GM12873 (cell line): ENCODE measurements around the gene NIP7.

Experiments used
- CTCF ChIP-seq: IDR thresholded peaks from 2 replicates; pipeline ENCODE4 v1.5.1; 2012; ENCODE audit warnings: low read depth, mild to moderate bottlenecking, moderate library complexity, low read length, control low read depth; ENCODE audit not compliant: insufficient read depth; ENCODE audit errors: missing control alignments

Gene NIP7

GRCh38 chr16:69368866-69369265 is 29.3 kb downstream of the NIP7 start:
- TF ChIP-seq CTCF: no peak

- TF ChIP-seq CTCF: no peak
Observed at GRCh38 chr16:69371564-69371963, 32.0 kb downstream of the NIP7 start.

GRCh38 chr16:69373019-69373418 is 33.4 kb downstream of the NIP7 start:
- TF ChIP-seq CTCF: no peak

GRCh38 chr16:69376393-69377059 is 37.0 kb downstream of the NIP7 start:
- TF ChIP-seq CTCF: no peak

GRCh38 chr16:69378036-69378435 is 38.5 kb downstream of the NIP7 start:
- TF ChIP-seq CTCF: no peak

- TF ChIP-seq CTCF: no peak
Observed at GRCh38 chr16:69378760-69379159, 39.2 kb downstream of the NIP7 start.

- TF ChIP-seq CTCF: no peak
Observed at GRCh38 chr16:69381231-69381630, 41.7 kb downstream of the NIP7 start.
